DOHH2 (cell line): ENCODE data around the gene HOXC6.

Experiments used
- H3F3A ChIP-seq: fragments of 200-600 bp; sonication (generic), shearing (Covaris generic); 2 replicates; pipeline ENCODE4 v1.6.0; 2016; ENCODE audit warnings: antibody characterized with exemption, mild to moderate bottlenecking; ENCODE audit not compliant: control insufficient read depth, insufficient read depth
- H3K27ac ChIP-seq: fragments of 200-600 bp; sonication (generic); 2 replicates; pipeline ENCODE4 v1.5.1; 2014; ENCODE audit warnings: low read depth, mild to moderate bottlenecking, low read length, moderate library complexity
- H3K27me3 ChIP-seq: fragments of 200-600 bp; sonication (generic); 2 replicates; pipeline ENCODE4 v1.6.1; 2014; ENCODE audit warnings: mild to moderate bottlenecking, low read length, mixed read lengths; ENCODE audit not compliant: control insufficient read depth
- H3K36me3 ChIP-seq: fragments of 200-600 bp; sonication (generic); 2 replicates; pipeline ENCODE4 v1.6.1; 2014; ENCODE audit warnings: mild to moderate bottlenecking, low read length, moderate library complexity, mixed read lengths; ENCODE audit not compliant: control insufficient read depth
- H3K4me1 ChIP-seq: fragments of 200-600 bp; sonication (generic); 2 replicates; pipeline ENCODE4 v1.6.1; 2014; ENCODE audit warnings: mild to moderate bottlenecking, low read length, mixed read lengths; ENCODE audit not compliant: control insufficient read depth
- H3K4me2 ChIP-seq: fragments of 200-600 bp; sonication (generic); 2 replicates; pipeline ENCODE4 v1.6.0; 2014; ENCODE audit warnings: mild to moderate bottlenecking, low read length, moderate library complexity
- H3K4me3 ChIP-seq: fragments of 200-600 bp; sonication (generic); 2 replicates; pipeline ENCODE4 v1.5.1; 2014; ENCODE audit warnings: mild to moderate bottlenecking, low read length, mixed read lengths
- H3K79me2 ChIP-seq: fragments of 200-600 bp; sonication (generic); 2 replicates; pipeline ENCODE4 v1.6.1; 2014; ENCODE audit warnings: mild to moderate bottlenecking, low read length, mixed read lengths; ENCODE audit not compliant: control insufficient read depth
- H3K9me2 ChIP-seq: fragments of 200-600 bp; sonication (generic); replicated peaks from 2 replicates; pipeline ENCODE4 v1.6.1; 2014; ENCODE audit warnings: mild to moderate bottlenecking, low read length, mixed read lengths; ENCODE audit not compliant: control insufficient read depth
- H3K9me3 ChIP-seq: fragments of 200-600 bp; sonication (generic); 2 replicates; pipeline ENCODE4 v1.6.1; 2014; ENCODE audit warnings: antibody characterized with exemption, low read length, mixed read lengths; ENCODE audit not compliant: control insufficient read depth, insufficient read depth
- H4K20me1 ChIP-seq: fragments of 200-600 bp; sonication (generic); 2 replicates; pipeline ENCODE4 v1.6.0; 2014; ENCODE audit warnings: low read depth, mild to moderate bottlenecking, antibody characterized with exemption, low read length, moderate library complexity; ENCODE audit not compliant: control insufficient read depth, insufficient read depth
- EZH2phosphoT487 ChIP-seq: fragments of 200-600 bp; sonication (generic); IDR thresholded peaks from 2 replicates; pipeline ENCODE4 v1.6.1; 2017; ENCODE audit warnings: borderline replicate concordance, mild to moderate bottlenecking, antibody characterized with exemption, low read length, moderate library complexity, mixed read lengths
- TF ChIP-seq, protein P1 (sequence below): fragments of 200-600 bp; sonication (generic); IDR thresholded peaks from one replicate; pipeline ENCODE4 v1.5.1; 2014; ENCODE audit warnings: antibody characterized with exemption, mild to moderate bottlenecking, low read depth, low read length; ENCODE audit not compliant: poor library complexity, severe bottlenecking

HOXC6 gene

DNA sequence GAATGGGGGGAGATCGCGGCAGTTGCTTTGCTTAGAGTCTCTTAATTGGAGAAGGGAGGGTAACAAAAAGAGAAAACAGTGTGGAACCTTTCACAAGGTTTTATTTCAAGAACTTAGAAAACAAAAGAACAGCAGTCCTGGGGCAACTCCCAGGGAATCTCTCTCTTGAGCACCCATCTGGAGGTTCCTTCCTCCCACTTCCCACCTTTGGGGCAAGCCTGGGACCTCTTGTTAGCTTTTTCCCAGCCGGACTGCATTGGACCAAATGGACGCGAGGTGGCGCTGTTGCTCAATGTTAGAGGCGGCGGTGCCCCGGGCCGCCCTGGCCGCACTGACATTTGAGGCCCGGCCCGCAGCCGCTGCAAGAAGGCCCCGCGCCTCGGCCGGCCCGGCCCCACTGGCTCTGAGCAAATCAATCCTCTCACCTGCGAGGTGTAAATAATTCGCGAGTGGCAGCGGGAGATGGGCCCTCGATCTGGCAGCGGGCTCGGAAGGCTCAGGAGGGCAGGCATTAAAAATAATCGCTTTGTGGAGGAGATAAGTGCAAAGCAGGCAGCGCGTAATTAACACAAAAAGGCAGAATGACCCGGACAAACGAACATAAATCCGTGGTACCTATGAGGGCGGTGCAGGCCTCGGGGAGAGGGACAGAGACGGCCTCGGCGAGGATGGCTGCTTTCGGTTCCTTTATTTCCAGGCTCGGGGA is 22.2 kb upstream of the HOXC6 start:
- Histone ChIP-seq H3K27me3 (peaks cover 90% of the 10 kb centered on the region), H3K79me2 (no peaks in the 10 kb centered on the region), H3K9me3 (no peaks in the 10 kb centered on the region), H3F3A (no peaks in the 10 kb centered on the region), H3K9me2 (no peaks in the 10 kb centered on the region), H3K4me1 (peaks cover 22% of the 10 kb centered on the region), H4K20me1 (no peaks in the 10 kb centered on the region), H3K4me2 (peak overlapping the region; percentile 78), H3K4me3 (peak overlapping the region; percentile 61), H3K36me3 (no peaks in the 10 kb centered on the region), H3K27ac (no peak overlapping the region)
- TF ChIP-seq, protein P1, sequence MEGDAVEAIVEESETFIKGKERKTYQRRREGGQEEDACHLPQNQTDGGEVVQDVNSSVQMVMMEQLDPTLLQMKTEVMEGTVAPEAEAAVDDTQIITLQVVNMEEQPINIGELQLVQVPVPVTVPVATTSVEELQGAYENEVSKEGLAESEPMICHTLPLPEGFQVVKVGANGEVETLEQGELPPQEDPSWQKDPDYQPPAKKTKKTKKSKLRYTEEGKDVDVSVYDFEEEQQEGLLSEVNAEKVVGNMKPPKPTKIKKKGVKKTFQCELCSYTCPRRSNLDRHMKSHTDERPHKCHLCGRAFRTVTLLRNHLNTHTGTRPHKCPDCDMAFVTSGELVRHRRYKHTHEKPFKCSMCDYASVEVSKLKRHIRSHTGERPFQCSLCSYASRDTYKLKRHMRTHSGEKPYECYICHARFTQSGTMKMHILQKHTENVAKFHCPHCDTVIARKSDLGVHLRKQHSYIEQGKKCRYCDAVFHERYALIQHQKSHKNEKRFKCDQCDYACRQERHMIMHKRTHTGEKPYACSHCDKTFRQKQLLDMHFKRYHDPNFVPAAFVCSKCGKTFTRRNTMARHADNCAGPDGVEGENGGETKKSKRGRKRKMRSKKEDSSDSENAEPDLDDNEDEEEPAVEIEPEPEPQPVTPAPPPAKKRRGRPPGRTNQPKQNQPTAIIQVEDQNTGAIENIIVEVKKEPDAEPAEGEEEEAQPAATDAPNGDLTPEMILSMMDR: peak; percentile 96
- 0 out of 2 replicates have a peak, but pooled peaks have one; percentile 43 for TF ChIP-seq EZH2phosphoT487

DNA sequence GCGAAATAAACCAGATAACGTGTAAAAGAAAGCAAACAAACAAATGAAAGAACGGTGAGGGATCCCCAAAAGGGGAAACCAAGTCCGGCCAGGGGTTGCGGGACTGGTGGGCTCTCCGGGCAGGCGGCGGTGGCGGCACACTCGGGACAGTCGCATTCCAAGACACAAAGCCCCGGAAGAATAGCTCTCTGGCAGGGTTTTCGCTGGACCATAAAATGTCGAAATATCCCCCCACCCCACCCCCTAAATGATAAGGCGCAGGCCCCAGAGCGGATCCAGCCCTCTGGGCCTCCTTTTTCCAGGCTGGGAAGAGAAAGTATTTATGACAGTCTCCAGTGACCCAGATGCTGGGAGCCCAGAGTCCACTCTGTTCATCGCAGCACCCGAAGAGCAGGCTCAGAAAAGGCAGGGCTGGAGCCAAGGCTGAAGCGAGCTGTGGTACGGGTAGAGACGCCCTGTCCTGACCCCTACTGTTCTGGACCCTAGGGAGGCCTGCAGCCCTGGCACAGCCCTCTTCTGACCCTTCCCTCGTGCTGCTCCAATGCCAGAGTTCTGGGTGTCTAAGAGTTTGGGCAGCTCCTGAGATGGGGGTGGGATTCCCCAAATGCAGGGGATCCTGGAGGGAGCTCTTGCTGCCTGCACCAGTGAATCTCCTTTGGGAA is 21.6 kb upstream of the HOXC6 start:
- Histone ChIP-seq H3K27me3 (peaks cover 94% of the 10 kb centered on the region), H3K4me2 (peak overlapping the region; percentile 78)

DNA sequence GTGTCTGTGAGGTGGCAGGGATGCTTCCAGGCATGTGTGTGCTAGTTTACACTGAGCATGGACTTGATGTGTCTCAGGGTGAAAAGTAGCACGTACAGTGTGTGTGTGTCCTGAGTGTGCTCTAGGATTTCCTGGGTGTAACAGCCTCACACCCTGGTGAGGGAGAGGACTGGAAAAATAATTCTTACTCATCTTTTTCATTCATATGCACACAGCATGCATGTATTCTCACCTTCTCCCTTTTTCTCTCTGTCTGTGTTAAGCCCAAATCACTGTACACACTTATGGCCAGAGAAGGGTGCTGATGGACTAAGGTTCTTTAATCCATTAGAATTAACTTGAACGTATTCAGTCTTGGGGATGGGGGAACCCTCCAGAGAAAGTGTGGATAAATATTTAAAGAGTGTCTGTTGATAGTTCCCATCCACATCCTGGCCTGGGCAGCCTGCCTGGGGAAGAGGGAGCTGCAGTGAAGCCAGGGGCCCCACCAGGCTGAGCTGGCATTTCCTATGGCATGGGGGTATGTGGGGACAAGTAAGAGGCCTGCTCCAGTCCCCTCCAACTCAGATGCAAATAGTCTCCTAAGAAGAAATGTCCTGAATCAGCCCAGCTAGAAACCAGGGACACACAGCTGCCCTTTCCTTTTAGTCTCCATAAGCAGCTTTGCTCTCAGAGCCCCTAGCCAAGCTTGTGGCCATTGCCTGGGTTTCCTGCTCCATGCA is 20.5 kb upstream of the HOXC6 start:
- no peaks in the 10 kb centered on the region for H3K9me3 ChIP-seq
- H3K27ac ChIP-seq: no peak overlapping the region
- H3K79me2 ChIP-seq: no peaks in the 10 kb centered on the region
- no peak overlapping the region for H3K4me3 ChIP-seq
- H4K20me1 ChIP-seq: no peaks in the 10 kb centered on the region
- peaks cover 27% of the 10 kb centered on the region for H3K4me1 ChIP-seq
- TF ChIP-seq EZH2phosphoT487: no peak
- TF ChIP-seq, protein P1: no peak
- H3K4me2 ChIP-seq: no peak overlapping the region
- no peaks in the 10 kb centered on the region; the same call in 1 of the 2 replicates for H3F3A ChIP-seq
- no peaks in the 10 kb centered on the region for H3K36me3 ChIP-seq
- peaks cover 88% of the 10 kb centered on the region for H3K27me3 ChIP-seq
- H3K9me2 ChIP-seq: no peaks in the 10 kb centered on the region

More for the DNA sequence above, 21.6 kb upstream of the HOXC6 start:
- H3K79me2 ChIP-seq: no peaks in the 10 kb centered on the region
- H4K20me1 ChIP-seq: no peaks in the 10 kb centered on the region
- H3K4me3 ChIP-seq: peak overlapping the region; percentile 61
- no peaks in the 10 kb centered on the region for H3K9me3 ChIP-seq
- no peaks in the 10 kb centered on the region for H3K9me2 ChIP-seq
- H3K36me3 ChIP-seq: no peaks in the 10 kb centered on the region
- no peak overlapping the region for H3K27ac ChIP-seq
- peaks cover 27% of the 10 kb centered on the region for H3K4me1 ChIP-seq
- no peaks in the 10 kb centered on the region for H3F3A ChIP-seq
- TF ChIP-seq EZH2phosphoT487: no peak; the same call in none of the 2 replicates
